Muscle layer of duodenum (tissue), 2 donors: Measurements from ENCODE around the gene EHF.

Experiments
- H3K27ac ChIP-seq: one replicate; pipeline ENCODE4 v1.7.0; 2013; ENCODE audit warnings: mild to moderate bottlenecking, low read length
- H3K27me3 ChIP-seq: one replicate; pipeline ENCODE4 v1.7.0; 2013; ENCODE audit warnings: low read depth, mild to moderate bottlenecking, control low read depth, low read length
- H3K36me3 ChIP-seq, 2 donors: one replicate each; pipeline ENCODE4 v1.7.0; 2013; ENCODE audit warnings: low read length in 2 of 2, control low read depth in 1 of 2, mild to moderate bottlenecking in 1 of 2; ENCODE audit not compliant: insufficient read depth in 2 of 2, control insufficient read depth in 1 of 2
- H3K4me1 ChIP-seq, 2 donors: one replicate each; pipeline ENCODE4 v1.7.0; 2013; ENCODE audit warnings: low read length in 2 of 2, mild to moderate bottlenecking in 2 of 2, control low read depth in 1 of 2, moderate library complexity in 1 of 2; ENCODE audit not compliant: insufficient read depth in 2 of 2, control insufficient read depth in 1 of 2
- H3K4me3 ChIP-seq, 2 donors: one replicate each; pipeline ENCODE4 v1.7.0; 2013; ENCODE audit warnings: low read length in 2 of 2, low read depth in 1 of 2, mild to moderate bottlenecking in 1 of 2
- H3K9me3 ChIP-seq, 2 donors: one replicate each; pipeline ENCODE4 v1.7.0; 2013; ENCODE audit warnings: low read length in 2 of 2, control low read depth in 1 of 2, mild to moderate bottlenecking in 1 of 2; ENCODE audit not compliant: control insufficient read depth in 1 of 2
- donor health status: healthy.

The EHF gene

GRCh38 chr11:34639545-34639944, 18.7 kb downstream of the EHF start:
- H3K27ac ChIP-seq = peak overlapping the region; percentile 57
- H3K9me3 ChIP-seq = no peaks in the 10 kb centered on the region
- H3K27me3 ChIP-seq = no peaks in the 10 kb centered on the region
- no peak overlapping the region for H3K4me3 ChIP-seq
- no peaks in the 10 kb centered on the region for H3K4me1 ChIP-seq
- H3K36me3 ChIP-seq = no peaks in the 10 kb centered on the region

- H3K4me3 ChIP-seq = no peak overlapping the region
- no peaks in the 10 kb centered on the region for H3K4me1 ChIP-seq
- no peaks in the 10 kb centered on the region for H3K9me3 ChIP-seq
- no peaks in the 10 kb centered on the region for H3K36me3 ChIP-seq
- H3K27ac ChIP-seq = peak overlapping the region; percentile 77
- H3K27me3 ChIP-seq = no peaks in the 10 kb centered on the region
These were observed 19.4 kb downstream of the EHF start for GRCh38 chr11:34640050-34640923.

GRCh38 chr11:34640924-34641275, 20.0 kb downstream of the EHF start:
- H3K36me3 ChIP-seq = no peaks in the 10 kb centered on the region
- no peak overlapping the region for H3K4me3 ChIP-seq
- no peaks in the 10 kb centered on the region for H3K9me3 ChIP-seq
- H3K4me1 ChIP-seq = no peaks in the 10 kb centered on the region
- H3K27me3 ChIP-seq = no peaks in the 10 kb centered on the region
- H3K27ac ChIP-seq = peak overlapping the region; percentile 77

- Histone ChIP-seq H3K9me3 (no peaks in the 10 kb centered on the region), H3K4me3 (no peak overlapping the region), H3K27ac (peak overlapping the region; percentile 77), H3K27me3 (no peaks in the 10 kb centered on the region), H3K36me3 (no peaks in the 10 kb centered on the region), H3K4me1 (no peaks in the 10 kb centered on the region)
These were observed 20.6 kb downstream of the EHF start for GRCh38 chr11:34641456-34641855.

- H3K4me1 ChIP-seq = no peaks in the 10 kb centered on the region
- no peaks in the 10 kb centered on the region for H3K9me3 ChIP-seq
- H3K36me3 ChIP-seq = no peaks in the 10 kb centered on the region
- no peak overlapping the region for H3K4me3 ChIP-seq
- H3K27me3 ChIP-seq = no peaks in the 10 kb centered on the region
- peak overlapping the region; percentile 70 for H3K27ac ChIP-seq
These were observed 21.2 kb downstream of the EHF start for GRCh38 chr11:34642001-34642554.

GRCh38 chr11:34642873-34643272, 22.0 kb downstream of the EHF start:
- H3K27ac ChIP-seq = peak overlapping the region; percentile 41

GRCh38 chr11:34643311-34643710, 22.4 kb downstream of the EHF start:
- Histone ChIP-seq H3K4me3 (no peak overlapping the region), H3K27ac (peak overlapping the region; percentile 41), H3K4me1 (no peaks in the 10 kb centered on the region)

More at GRCh38 chr11:34642873-34643272, 22.0 kb downstream of the EHF start:
- Histone ChIP-seq H3K27me3 (no peaks in the 10 kb centered on the region), H3K9me3 (no peaks in the 10 kb centered on the region), H3K36me3 (no peaks in the 10 kb centered on the region), H3K4me1 (no peaks in the 10 kb centered on the region), H3K4me3 (peak overlapping the region in 1 of 2 donors; percentile 14)

GRCh38 chr11:34643846-34644245, 23.0 kb downstream of the EHF start:
- H3K4me3 ChIP-seq = no peak overlapping the region
- H3K27ac ChIP-seq = no peak overlapping the region
- H3K27me3 ChIP-seq = no peaks in the 10 kb centered on the region
- no peaks in the 10 kb centered on the region for H3K36me3 ChIP-seq
- H3K9me3 ChIP-seq = no peaks in the 10 kb centered on the region
- no peaks in the 10 kb centered on the region for H3K4me1 ChIP-seq

More at GRCh38 chr11:34643311-34643710, 22.4 kb downstream of the EHF start:
- Histone ChIP-seq H3K27me3 (no peaks in the 10 kb centered on the region), H3K9me3 (no peaks in the 10 kb centered on the region), H3K36me3 (no peaks in the 10 kb centered on the region)

- H3K27ac ChIP-seq = no peak overlapping the region
- H3K4me1 ChIP-seq = no peaks in the 10 kb centered on the region
- no peaks in the 10 kb centered on the region for H3K9me3 ChIP-seq
- no peaks in the 10 kb centered on the region for H3K36me3 ChIP-seq
- no peaks in the 10 kb centered on the region for H3K27me3 ChIP-seq
- no peak overlapping the region for H3K4me3 ChIP-seq
These were observed 23.9 kb downstream of the EHF start for GRCh38 chr11:34644669-34645406.

- H3K4me1 ChIP-seq = no peaks in the 10 kb centered on the region
- H3K27ac ChIP-seq = no peak overlapping the region
- no peak overlapping the region for H3K4me3 ChIP-seq
- no peaks in the 10 kb centered on the region for H3K9me3 ChIP-seq
- no peaks in the 10 kb centered on the region for H3K27me3 ChIP-seq
- no peaks in the 10 kb centered on the region for H3K36me3 ChIP-seq
These were observed 25.5 kb downstream of the EHF start for GRCh38 chr11:34646431-34646830.

GRCh38 chr11:34647131-34647530, 26.2 kb downstream of the EHF start:
- no peak overlapping the region for H3K27ac ChIP-seq
- no peaks in the 10 kb centered on the region for H3K9me3 ChIP-seq
- H3K27me3 ChIP-seq = no peaks in the 10 kb centered on the region
- no peaks in the 10 kb centered on the region for H3K36me3 ChIP-seq
- H3K4me1 ChIP-seq = no peaks in the 10 kb centered on the region
- H3K4me3 ChIP-seq = no peak overlapping the region
